ENCODE data around the gene HSD17B1.

The HSD17B1 gene

GRCh38 chr17:42568341-42569111 lies 15.8 kb downstream of the HSD17B1 start:
- DNase-seq: no peak

GRCh38 chr17:42571435-42572225 lies 18.9 kb downstream of the HSD17B1 start:
- no peak for DNase-seq

- no peak for DNase-seq
Measured at GRCh38 chr17:42573095-42573494, 20.4 kb downstream of the HSD17B1 start.

GRCh38 chr17:42574463-42574862 lies 21.7 kb downstream of the HSD17B1 start:
- no peak for DNase-seq

- no peak for DNase-seq
Measured at GRCh38 chr17:42577140-42577531, 24.4 kb downstream of the HSD17B1 start.

GRCh38 chr17:42577532-42578281 lies 25.0 kb downstream of the HSD17B1 start, which contains the start of gene PSMC3IP:
Gene PSMC3IP (minus strand): TSS chr17:42577729. CDS start chr17:42577686, 43 bp downstream.
- DNase-seq: peak; percentile 90 to 92

GRCh38 chr17:42578282-42578869 lies 25.7 kb downstream of the HSD17B1 start:
- peak; percentile 31 to 43 for DNase-seq

- DNase-seq: no peak
Measured at GRCh38 chr17:42579794-42580551, 27.2 kb downstream of the HSD17B1 start.

- DNase-seq: no peak
Measured at GRCh38 chr17:42581744-42582270, 29.1 kb downstream of the HSD17B1 start.

GRCh38 chr17:42584880-42585279 lies 32.2 kb downstream of the HSD17B1 start:
- DNase-seq: no peak

GRCh38 chr17:42585353-42585752 lies 32.6 kb downstream of the HSD17B1 start:
- no peak for DNase-seq

- DNase-seq: no peak
Measured at GRCh38 chr17:42586514-42587230, 33.9 kb downstream of the HSD17B1 start.

GRCh38 chr17:42590886-42591285 lies 38.2 kb downstream of the HSD17B1 start:
- DNase-seq: no peak

GRCh38 chr17:42591411-42591810 lies 38.7 kb downstream of the HSD17B1 start:
- no peak for DNase-seq

GRCh38 chr17:42596386-42596785 lies 43.7 kb downstream of the HSD17B1 start:
- no peak for DNase-seq

GRCh38 chr17:42598905-42599304 lies 46.2 kb downstream of the HSD17B1 start:
- no peak for DNase-seq

GRCh38 chr17:42603318-42603717 lies 50.6 kb downstream of the HSD17B1 start:
- no peak for DNase-seq
